AG09319 (cell line): ENCODE data around the gene PCDH9.

Source experiments
- DNase-seq: peaks from one replicate; pipeline ENCODE4 v3.0.0-alpha.2; 2010; ENCODE audit warnings: low read depth; ENCODE audit errors: extremely low read depth
- TF ChIP-seq, protein P1 (sequence below): IDR thresholded peaks from 2 replicates; pipeline ENCODE4 v1.5.1; 2011; ENCODE audit warnings: low read depth, mild to moderate bottlenecking, inconsistent platforms, low read length, moderate library complexity

The PCDH9 gene

DNA sequence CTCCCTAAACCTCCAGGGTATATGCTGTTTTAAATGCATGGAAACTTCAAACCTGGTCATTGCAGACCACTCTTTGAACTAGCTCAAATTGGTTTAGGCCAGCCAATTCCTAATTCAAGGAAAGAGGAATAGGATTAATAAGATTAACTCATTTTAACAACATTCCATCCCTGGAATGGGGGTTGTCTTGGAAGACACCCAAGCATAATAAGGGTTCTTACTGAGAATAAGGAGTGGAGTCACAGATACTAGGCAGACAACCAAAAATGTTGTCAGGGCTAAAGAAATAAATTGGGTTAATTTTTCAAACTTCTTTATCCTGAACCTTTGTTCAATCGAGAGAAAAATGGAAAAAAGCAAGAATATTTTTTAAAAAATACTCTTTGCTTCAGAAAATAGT, 186.2 kb downstream of the PCDH9 start:
- DNase-seq: no peak
- TF ChIP-seq, protein P1, sequence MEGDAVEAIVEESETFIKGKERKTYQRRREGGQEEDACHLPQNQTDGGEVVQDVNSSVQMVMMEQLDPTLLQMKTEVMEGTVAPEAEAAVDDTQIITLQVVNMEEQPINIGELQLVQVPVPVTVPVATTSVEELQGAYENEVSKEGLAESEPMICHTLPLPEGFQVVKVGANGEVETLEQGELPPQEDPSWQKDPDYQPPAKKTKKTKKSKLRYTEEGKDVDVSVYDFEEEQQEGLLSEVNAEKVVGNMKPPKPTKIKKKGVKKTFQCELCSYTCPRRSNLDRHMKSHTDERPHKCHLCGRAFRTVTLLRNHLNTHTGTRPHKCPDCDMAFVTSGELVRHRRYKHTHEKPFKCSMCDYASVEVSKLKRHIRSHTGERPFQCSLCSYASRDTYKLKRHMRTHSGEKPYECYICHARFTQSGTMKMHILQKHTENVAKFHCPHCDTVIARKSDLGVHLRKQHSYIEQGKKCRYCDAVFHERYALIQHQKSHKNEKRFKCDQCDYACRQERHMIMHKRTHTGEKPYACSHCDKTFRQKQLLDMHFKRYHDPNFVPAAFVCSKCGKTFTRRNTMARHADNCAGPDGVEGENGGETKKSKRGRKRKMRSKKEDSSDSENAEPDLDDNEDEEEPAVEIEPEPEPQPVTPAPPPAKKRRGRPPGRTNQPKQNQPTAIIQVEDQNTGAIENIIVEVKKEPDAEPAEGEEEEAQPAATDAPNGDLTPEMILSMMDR: no peak

DNA sequence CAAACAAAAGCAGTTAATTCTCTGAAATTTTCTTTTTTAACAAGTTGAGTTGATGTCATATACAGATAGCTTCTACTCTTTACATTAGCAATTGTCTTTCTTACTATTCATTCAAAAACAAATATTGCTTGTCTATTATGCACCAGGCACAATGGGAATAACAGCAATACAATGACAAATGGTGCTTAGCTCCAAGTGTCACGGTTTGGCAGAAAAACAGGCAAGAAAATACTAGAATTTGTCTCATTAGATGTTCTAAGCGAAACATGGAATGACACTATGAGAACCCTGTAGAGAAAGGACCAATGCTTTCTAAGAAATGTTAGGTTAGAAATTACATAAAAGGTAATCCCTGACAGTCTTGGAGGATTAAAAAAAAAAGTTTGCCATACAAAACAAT, 187.6 kb downstream of the PCDH9 start:
- TF ChIP-seq, protein P1: no peak
- no peak for DNase-seq

DNA sequence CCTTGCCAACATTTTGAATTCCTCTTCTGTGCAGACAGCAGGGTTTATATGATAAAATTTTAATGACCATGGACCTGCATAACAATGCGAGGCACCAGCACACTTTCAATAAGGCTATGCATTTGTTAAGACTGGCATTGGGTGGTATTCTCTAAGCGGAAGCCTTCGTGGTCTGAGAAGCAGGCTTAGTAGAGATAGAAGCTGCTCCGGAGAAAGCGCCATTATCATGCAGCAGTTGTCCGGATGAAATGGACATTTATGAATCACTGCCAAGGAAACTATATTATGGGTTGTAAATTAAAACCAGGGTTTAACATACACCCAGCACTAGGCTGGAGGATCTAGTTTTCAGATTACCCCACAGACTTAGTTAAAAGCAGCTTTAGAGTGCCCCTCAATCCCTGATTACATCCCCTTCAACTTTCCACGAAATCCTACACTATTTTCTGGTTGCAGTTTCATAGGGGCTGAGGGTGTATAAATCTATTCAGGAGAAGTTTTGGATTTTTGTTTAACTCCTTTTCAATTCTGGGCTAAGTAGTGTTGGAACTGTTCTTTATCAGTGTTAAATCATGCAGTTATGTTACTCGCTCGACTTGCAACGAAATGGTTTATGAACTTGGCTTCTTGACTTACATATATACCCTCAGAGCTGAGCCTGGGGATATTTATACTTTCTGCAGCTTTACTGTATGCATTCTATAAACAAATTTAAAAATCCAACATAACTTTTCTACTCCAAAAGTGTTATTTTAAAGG, 193.3 kb downstream of the PCDH9 start:
- DNase-seq: no peak
- TF ChIP-seq, protein P1: no peak

DNA sequence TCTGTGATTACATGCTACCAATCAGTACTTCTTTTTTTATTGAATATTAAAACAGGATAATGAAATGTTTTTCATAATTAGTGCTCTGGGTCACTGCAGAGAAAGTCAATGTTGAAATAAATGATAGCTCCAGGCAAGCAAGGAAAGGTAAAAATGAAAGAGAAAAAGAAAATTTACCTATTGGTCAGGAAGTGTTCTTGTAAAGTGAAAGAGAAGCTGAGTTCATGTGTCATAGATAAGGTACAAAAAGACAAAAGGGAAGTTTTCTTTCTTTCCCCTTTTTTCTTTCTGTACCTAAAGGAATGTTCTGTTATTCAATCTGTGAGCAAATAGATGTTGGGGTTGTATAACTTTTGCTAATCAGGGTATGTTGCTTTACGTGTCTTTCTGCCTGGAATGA, 197.0 kb downstream of the PCDH9 start:
- TF ChIP-seq, protein P1: no peak
- DNase-seq: no peak

DNA sequence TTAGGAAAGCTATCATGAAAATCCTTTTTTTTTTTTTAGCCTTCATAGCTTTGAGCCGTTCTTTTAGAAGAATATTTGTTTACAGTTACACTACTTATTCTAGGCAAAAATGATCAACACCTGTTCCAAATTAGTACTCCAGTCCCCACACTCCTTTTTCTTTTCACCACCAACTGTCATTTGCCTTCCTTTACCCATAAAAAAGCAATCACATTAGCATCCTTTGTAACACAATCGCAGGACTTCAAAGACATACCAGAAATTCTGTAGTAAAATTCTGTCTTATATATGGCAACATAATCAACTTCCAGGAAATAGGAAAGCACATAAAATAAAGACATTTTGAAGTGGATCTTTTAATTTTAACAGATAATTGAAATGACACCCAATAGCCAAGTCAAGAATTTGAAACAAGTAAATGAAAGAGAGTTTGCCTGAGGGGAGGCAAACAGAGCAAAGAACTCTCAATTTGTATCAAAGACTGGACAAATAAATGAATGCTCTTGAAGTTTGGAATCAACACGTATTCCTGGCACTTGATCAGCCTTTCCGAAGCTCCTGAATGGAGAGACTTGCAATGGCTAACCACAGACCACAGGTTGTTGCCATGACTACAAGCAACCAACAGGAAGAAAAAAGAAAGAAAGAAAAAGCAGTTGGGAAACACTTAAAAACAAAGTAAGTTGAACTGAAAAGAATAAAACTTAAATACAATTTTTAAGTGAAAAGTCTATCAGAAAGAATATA, 206.8 kb downstream of the PCDH9 start:
- TF ChIP-seq, protein P1: no peak
- no peak for DNase-seq

DNA sequence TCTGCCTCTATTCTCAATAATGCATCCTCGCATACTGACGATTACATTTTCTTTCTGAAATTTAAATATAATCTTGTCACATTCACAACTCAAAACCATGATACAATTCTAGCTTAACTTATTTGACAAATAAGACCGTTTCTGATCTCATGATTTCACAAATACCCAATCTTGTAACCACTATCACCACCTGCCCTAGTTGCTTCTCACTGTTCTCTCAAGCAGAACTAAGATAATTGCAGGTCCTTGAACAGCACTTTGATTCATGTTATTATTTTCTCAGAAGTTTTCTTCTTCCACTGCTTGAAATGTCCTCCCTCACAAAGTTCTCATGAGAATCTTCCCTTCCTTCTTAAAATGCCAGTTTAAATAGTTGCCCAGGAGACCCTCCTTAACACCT, 211.4 kb downstream of the PCDH9 start:
- DNase-seq: no peak
- TF ChIP-seq, protein P1: no peak

DNA sequence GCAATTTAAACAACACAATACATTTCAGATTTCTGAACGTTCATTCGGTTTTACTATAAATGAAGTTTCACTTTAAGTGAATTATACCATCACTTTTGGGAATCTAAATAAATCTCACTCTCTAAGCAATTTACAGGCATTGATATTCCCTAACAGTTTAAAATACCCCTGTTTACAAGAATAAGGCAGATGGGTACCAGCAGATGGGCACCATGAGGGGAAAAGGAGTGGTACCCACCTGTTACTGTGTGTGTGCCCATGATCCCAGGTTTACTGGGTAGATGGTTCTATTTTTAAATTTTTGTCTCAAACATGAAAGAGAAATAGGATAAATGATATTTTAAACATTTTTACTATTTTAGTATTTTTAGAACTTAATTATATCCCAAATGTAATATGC, 212.9 kb downstream of the PCDH9 start:
- TF ChIP-seq, protein P1: no peak
- DNase-seq: no peak
